ENCODE results near the gene NTN1.

DNA sequence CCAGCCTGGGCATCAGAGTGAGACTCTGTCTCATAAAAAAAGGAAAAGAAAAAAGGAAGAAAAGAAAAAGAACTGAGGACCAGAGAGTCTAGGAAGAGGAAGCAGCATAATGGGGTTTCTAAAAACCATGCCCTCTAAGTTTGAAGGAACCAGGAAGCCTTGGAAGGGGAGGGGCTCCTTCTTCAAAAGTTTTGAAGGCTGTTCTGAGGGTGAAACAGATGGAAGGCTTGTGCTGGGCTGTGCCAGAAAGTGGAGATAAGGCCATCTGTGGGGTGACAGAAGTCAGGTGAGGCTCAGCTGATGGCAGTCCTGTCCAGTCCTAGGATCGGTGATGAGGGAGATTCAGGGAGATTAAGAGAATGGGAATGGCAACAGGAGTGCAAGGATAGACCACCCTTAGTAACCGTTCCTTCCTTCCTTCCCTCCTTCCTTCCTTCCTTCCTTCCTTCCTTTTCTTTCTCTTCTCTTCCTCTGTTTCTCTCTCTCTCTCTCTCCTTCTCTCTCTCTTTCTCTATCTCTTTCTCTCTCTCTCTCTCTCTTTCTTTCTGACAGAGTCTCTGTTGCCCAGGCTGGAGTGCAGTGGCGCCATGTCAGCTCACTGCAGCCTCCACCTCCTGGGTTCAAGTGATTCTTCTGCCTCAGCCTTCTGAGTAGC is 182.6 kb downstream of the NTN1 start:
- TF ChIP-seq TCF7L2 (IDR thresholded peaks at IDR 0.05; ENCODE audit: low read depth, low read length) (no peak), REST (IDR thresholded peaks at IDR 0.05; ENCODE audit: insufficient read depth in 1 of 2, low read depth in 2 of 2, low read length in 1 of 2) (no peak)
- TF ChIP-seq, protein P1, sequence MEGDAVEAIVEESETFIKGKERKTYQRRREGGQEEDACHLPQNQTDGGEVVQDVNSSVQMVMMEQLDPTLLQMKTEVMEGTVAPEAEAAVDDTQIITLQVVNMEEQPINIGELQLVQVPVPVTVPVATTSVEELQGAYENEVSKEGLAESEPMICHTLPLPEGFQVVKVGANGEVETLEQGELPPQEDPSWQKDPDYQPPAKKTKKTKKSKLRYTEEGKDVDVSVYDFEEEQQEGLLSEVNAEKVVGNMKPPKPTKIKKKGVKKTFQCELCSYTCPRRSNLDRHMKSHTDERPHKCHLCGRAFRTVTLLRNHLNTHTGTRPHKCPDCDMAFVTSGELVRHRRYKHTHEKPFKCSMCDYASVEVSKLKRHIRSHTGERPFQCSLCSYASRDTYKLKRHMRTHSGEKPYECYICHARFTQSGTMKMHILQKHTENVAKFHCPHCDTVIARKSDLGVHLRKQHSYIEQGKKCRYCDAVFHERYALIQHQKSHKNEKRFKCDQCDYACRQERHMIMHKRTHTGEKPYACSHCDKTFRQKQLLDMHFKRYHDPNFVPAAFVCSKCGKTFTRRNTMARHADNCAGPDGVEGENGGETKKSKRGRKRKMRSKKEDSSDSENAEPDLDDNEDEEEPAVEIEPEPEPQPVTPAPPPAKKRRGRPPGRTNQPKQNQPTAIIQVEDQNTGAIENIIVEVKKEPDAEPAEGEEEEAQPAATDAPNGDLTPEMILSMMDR (IDR thresholded peaks at IDR 0.05): no peak
